Fibroblast of skin of left biceps (primary cell): ENCODE results near the gene TMEM132D.

Experiments
- DNase-seq, 2 experiments: peaks; one replicate each; pipeline ENCODE4 v3.0.0-alpha.2; 2013; ENCODE audit warnings: low read depth in 2 of 2

TMEM132D gene

DNA sequence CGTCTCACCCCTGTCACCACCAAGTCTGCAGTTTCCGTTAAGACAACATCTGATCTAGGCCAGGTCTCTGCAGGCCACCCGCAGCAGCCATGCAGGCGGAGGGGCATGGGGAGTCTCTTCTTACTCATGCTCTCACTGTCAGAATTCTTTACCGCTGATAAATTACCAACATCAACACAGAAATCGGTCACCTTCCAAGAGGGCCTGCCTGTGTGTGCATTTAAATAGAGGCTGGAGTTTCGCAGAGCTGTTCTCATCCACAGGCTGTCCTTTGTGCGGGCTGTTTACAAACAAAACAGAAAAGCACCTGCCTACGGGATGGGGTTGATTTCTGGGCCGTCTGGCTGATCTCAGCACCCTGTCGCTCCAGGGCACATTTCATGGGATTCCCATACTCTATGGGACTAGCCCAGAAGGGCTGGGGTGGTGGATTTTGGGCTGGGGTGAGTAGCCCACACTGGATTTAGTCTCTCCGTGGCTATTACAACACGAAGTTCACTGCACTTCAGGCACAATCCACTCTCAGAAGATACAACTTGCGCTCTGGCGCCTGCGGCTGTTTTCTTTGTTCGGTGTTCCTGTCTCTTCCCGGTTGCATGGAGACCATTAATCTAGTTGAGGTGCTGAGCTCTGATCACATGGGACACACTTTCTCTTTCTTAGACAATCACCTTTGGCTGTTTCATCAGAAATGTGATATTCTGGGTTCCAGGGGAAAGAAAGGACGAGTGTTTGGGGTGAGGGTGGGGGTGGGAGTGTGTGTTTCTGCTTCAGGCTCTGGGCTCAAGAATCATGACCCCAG lies 719.5 kb downstream of the TMEM132D start:
- no peak for DNase-seq

DNA sequence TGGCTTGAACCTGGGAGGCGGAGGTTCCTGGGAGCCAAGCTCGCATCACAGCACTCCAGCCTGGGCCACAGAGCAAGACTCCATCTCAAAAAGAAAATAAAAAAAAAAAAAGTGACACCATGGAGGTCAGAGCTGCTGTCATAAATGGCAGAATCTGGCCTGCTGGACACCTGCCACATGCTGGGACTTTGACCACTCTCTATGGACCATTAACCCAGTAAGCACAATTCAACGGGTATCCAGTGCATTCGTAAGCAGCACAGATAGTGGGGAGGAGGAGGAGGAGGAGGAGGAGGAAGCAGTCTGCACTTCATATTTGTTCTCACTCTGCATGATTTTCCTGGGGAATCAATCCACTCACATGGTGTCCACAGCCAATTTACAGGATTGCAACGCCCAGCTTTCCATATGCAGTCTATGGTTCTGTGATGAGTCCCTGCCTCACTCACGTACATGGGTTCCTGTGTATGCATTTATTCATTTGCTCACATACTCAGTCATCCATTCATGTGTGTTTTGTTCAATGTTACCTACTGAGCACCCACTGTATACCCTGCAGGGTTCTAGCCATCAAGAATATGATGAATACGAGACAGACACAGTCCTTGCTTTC lies 723.8 kb downstream of the TMEM132D start:
- DNase-seq, result no peak

DNA sequence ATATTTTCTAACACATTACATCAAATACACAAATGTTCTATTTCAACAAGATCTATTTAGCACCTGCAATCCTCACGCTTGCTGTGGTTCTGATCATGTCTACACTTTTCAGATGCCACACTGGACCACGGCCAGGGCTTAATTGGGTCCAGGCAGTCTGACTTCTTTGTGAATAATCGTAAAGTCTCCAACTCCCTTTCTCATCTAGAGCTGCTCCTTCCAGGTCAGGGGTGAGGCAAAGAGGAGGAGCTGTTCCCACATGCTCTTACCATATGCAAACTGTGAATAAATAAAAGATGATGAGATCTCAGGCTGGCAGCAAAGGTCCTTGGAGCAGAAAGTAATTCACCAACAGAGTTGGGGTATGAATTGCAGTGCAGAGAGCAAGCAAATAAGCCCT lies 733.9 kb downstream of the TMEM132D start:
- no peak for DNase-seq

DNA sequence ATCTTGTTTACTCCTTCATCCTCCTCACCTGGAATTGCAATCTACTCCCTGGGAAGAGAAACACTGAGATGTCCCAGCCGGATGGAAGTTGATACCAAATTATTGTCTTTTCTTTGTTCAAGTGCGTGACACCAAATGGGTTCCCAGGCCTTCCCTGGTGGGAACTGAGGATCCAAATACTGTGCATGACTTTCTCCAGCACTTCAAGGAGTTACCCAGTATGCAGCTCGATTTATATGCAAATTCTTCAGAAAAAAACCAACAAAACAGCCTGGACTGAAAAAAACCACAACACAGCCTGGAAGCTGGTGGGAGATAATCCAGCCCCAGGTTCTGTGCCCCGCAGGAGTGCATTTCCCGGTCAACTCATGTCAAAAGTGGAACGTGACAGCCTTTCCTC lies 740.0 kb downstream of the TMEM132D start:
- no peak for DNase-seq

DNA sequence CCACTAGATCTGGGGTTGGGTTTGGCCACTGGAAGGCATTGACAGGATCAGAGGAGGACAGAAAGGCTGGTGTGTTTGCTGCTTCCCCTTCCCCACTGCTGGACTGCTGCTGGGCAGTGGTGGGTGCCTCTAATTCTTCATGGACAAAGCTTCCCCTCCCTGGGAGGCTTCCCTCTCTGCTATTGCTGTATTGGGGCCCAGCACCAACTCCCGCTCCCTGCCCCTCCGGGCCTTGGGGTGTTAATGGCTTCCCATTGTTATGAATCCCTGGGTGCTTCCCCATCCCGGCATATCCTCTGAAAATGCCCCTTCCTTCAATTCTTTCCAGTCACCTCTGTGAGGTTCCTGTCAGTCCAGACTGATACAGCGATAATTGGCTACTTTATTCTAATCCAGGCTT lies 740.4 kb downstream of the TMEM132D start:
- DNase-seq, result no peak

DNA sequence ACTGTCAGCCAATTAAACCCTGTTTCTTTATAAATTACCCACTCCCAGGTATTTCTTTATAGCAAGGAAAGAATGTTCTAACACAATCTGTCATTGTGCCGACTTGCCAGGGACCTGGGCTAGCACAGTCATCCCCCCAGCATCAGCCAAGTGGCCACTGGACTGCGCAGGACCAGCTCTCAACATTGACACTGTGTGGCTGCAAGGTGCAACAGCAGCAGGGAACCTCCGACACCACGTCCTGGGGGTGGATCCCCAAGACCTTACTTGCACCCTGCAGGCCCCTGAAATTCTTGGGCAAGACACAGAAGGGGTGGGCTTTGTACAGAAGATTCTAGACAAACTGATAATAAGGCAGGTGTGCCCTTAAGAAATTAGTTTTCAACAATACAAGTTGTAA lies 741.0 kb downstream of the TMEM132D start:
- no peak for DNase-seq

DNA sequence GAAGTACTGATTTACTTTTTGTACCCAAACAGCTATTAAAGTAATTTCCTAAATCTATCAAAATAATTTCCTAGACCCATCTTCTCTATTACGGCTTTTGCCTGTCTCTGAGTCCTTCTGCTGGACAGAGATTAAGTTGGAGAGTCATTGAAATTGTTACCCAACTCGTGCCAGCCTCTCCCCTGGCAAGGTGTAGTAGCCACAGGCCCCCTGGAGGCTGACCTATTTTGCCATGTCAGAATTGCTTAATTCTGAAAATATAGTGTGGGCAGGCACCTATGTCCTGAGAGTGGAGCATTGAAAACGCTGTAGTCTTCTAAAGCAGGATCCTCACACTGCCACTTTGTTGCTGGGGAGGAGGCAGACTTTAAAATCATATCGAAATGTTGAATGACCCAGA lies 742.3 kb downstream of the TMEM132D start:
- DNase-seq, result no peak

DNA sequence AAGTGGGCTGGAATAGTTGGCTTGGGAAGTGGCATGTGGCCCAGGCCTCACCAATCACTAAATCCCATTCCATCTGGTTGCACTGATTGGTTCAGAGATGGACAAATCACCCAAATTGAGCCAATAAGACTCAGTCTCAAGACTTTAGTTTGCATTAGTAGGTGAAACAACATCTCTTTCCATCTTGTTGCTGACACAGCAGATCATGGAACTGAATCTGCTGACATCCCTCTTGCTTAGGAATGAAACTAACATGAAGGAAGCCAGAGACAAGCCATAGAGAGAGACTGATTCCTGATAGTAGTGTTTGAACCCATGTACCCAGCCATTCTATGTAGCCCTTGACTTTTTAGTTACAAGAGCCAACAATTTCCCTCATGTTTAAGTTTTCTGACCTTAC lies 743.5 kb downstream of the TMEM132D start:
- DNase-seq, result no peak

DNA sequence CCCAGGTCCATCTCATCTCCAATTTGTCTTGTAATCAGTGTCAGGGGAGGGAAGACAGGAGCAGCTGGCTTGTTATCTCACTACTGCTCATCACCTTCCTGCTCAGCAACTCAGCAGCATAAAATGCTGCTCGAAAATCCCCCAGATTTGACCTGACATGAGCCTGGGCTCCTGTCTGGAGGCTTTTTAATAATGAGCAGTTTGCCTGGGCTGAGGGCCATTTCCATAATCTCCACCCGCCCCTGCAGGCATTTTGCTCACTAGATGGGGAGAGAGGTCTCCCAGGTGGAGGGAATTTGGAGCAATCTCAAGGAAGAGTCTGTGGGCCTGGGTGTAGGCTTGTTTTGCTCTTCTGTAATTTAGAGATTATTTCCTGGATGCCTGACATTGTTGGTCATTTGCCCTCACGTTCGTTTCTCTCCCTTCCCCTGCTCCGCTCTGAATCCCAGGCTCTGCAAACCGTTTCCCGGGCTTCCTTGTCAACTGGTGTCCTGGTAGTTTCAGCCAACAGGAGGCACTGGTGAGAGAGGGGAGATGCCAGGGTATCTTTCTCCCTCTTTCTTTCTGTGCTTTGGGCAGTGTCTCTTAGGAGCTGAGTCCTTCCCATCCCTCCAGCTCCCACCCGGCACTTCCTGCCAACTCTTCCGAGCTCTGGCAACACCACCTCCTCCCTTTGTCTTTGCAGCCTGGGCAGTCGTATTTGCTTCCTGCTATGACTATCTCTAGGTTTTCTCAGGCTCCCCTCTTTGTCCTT lies 751.3 kb downstream of the TMEM132D start:
- no peak for DNase-seq

DNA sequence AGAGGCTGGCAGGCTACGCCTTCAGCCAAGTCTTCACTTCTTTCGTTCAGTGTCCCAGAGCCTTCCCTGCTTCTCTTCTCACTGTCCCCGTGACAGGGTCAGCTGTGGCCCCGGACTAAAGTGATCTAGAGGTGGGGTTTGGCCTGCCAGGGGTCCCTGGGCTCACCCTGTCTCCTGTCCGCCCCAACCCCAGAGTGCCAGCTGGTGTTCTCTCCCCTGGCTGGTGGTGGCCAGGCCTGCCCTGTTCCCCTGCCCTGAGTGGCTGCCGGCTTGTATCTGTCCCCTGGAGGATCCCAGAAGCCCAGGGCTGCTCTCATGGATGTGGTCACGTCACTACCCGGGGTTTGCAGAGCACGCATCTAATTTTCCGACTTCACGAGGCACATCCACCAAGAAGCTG lies 753.1 kb downstream of the TMEM132D start:
- DNase-seq, result no peak

DNA sequence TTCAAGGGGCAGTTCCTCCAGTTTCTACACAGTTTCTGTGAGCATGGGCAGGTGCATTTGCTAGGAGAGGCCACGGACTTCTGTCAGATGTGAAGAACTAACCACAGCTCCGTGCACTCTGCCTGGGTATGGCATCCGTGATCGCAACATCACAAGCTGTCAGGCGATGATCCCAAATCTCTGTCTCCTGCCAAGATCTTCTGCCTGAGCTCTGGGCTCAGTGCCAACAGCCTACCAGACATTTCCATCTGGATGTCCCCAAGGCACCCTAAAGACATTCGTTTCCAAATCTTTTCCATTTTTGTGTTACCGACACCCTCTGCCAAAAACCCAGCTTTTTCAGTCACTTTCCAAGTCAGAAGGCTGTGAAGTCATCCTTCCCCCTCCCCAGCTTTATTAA lies 758.4 kb downstream of the TMEM132D start:
- no peak for DNase-seq

DNA sequence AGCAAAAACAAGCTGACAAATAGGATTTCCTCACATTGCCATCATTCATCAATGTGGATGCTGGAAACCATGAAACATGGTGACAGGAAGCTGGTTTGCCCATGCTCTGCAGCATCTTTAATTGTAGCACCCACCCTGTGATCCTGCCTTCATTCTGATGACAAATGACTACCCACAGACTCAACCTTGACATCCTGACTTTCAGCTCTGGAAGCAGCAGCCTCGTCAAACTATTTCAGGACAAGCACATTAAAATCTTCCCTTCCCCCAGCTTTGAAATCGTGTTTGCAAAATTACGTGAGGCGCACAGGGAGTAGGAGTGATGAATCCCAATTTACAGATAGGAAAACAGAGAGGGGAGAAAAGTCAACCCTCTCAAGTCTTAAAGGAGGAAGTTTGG lies 765.0 kb downstream of the TMEM132D start:
- DNase-seq, result no peak

DNA sequence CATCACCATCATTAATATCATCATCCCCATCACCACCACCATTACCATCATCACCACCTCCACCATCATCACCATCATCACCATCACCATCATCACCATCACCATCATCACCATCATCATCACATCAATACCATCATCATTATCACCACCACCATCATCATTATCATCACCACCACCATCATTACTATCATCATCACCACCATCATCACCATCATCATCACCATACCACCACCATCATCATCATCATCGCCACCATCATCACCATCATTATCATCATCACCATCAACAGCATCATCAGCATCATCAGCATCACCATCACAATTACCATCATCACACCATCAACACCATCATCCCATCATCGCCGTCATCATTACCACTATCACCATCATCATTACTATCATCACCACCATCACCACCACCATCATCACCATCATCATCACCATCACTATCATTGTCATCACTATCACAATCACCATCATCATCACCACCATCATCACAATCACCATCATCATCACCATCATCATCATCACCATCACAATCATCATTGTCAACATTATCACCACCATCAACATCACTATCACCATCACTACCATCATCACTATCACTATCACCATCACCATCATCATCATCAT lies 767.0 kb downstream of the TMEM132D start:
- no peak for DNase-seq

DNA sequence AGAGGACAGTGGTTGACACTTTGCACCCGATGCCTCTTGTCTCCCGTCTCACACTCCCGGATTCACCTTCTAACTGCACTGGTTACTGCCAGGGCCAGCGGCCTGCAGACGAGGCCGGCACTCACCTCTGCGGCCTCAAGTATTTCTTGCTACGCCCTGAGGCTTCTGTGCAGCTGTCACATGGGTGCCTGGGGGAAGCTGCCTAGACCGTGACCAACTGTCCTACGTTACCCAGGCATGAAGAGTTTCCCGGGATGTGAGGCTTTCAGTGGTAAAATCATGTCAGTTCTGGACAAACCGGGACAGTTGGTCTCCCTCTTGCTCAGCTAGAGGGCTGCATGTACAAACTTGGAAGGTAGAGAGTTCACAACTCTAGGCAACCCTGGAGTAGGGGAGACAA lies 776.1 kb downstream of the TMEM132D start:
- DNase-seq, result no peak

DNA sequence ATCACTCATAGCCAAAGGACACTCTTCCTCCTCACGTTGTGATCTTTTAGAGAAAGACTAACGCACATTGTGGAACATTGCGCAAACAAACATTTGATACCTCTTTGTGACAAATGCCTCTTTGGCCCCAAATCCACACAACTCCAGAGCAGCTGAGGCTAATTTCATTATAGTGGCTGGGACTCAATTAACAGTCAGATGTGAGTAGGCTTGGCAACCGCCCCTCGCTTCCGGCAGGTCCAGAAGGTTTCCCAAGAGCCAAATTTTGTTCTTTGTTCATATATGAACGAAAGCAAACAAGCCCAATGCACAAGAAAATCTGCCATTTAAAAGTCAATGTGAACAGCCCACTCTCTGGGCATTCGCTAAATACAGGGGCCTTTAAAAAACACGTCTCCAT lies 776.6 kb downstream of the TMEM132D start:
- no peak for DNase-seq

DNA sequence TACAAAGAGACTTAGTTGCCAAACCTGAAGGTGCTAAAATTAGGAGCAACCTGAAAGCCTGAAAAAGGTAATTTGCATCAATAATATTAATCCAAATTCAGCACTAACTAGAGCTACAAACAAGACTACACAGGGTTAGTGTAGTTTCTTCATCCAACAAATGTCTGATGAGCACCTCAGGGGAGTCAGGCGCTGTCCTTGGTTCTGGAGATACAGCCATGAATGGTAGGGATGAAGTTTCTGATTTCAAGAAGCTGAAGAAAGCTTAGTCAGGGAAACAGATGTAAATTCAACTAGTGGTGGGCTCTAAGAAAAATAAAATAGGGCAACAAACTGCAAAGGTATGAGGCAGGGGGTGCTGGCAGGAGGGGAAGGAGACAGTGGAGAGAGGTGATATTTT lies 784.3 kb downstream of the TMEM132D start:
- no peak for DNase-seq

DNA sequence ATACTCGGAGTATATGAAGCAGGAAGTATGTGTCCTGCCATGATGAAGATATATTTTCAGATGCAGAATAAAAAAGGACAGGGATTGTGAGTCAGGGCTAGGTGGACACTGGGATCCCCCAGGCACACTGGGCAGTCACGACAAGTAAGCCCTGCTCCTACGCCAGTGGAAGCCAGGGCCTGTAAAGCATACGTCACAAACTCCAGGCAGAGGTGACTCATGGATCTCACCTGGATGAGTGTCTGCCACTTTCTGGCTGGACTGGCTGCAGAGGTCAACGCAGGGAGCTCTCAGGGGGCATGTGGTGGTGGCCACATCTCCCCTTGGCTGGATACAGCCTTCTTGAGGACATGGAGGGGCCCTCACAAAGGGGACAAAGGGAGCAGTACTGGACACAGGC lies 788.3 kb downstream of the TMEM132D start:
- no peak for DNase-seq

DNA sequence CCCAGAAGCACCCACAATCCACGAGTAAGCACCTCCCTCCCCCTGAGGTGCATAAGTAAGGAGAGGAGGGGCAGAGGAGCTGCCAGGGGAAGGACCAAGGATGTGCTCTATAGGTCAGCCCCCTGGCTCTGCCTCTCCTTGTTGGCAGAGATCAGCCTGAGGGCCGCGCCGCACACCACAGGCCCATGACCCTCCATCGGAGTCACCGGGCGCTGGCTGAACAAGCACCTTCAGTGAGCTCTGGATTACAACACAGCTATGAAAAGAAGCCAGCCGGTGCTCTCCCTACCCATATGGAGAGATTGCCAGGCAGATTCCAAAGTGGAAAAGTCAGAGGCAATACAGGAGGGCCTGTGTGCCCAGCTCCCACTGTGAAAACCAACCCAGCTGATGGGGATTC lies 793.2 kb downstream of the TMEM132D start:
- DNase-seq, result no peak

DNA sequence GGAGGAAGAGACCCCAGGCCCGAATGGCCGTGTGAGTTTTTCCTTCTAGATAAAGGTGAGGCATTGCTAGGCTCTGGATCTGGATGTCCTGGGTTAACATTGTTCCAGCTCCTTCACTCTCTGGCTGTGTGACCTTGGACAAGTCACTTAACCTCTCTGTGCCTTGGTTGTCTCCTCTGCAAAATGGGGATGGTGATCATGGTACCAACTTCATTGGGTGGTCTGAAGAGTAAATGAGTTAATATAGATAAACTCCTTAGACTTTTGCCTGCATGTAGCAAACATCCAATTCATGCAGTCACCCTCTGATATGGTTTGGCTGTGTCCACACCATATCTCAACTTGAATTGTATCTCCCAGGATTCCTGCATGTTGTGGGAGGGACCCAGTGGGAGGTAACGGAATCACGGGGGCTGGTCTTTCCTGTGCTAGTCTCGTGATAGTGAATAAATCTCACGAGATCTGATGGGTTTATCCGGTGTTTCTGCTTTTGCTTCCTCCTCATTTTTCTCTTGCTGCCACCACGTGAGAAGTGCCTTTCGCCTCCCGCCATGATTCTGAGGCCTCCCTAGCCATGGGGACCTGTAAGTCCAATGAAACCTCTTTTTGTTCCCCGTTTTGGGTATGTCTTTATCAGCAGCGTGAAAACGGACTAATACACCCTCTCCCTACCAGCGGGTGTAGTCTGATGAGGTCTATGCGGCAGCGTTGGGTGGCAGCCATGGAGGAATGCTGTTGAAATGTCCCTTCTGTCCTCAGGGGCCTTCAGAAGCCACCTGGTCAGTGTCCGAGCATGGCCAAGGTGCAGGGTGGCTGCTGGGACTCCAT lies 794.4 kb downstream of the TMEM132D start:
- no peak for DNase-seq

DNA sequence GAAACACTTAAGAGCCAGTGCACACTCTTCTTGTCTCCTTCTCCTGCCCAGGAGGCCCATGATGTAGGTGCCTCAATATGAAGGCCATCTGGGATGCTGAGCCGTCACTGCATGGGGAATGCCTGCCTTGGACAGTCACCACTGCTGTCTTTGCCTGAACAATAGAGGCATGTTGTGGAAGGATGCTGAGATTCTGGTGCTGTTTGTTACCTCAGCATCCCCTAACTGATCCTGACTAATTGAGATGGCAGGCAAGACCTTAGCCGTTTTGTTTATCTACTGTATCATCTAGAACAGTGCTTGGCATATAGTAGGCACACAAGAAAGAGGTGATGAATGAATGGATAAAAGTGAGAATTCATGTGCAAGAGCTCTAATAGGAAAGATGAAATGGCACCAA lies 797.1 kb downstream of the TMEM132D start:
- no peak for DNase-seq

DNA sequence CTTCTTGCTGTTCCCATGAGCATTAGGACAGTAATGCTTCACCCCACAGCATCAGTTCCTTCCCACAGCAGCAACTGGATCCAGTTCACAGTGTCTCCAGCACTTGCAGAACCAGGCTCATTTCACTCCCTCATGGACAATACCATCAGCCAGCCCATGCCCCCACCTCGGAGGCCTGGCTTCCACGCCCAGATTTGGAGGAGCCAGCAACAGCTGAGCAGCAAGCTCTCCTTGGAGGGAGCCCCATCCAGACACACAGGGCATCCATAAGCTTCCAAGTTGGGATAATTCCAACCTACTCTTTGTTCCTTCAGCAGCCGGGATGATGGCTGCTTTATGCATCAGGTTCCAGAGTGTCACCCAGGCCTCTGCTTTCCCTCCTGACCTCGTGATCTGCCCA lies 800.6 kb downstream of the TMEM132D start:
- no peak for DNase-seq

DNA sequence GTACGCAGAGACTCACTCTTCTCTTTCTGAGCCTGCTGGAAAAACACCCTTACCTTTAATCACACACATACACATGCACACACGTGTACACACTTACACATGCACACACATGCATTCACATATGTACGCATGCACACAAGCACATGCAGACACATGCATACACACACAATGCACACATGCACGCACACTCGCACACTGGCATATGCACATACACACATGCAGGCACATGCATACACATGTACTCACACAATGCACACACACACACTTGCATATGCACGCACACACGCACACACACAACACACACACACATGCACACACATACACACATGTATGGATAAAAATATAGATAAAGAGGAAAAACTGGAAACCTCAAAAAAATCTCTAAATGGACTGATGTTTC lies 801.6 kb downstream of the TMEM132D start:
- no peak for DNase-seq
